Measurements from ENCODE around the gene DOHH.
"Not testable (repeated sequence)": the region's sequence is repeated elsewhere in the genome, so short reads cannot be mapped to it uniquely, and the experiment has no call there.

The DOHH gene

GRCh38 chr19:3533563-3534216 is 33.2 kb upstream of the DOHH start:
- peaks cover 2% of the 10 kb centered on the region; the same call in 1 of the 2 replicates for H3K4me1 ChIP-seq (ENCODE audit: control insufficient read depth, insufficient read depth, low read length)
- H3K9ac ChIP-seq (ENCODE audit: low read length): no peak overlapping the region
- no peak overlapping the region for H3K4me3 ChIP-seq (ENCODE audit: low read depth, low read length)
- H3K27ac ChIP-seq (ENCODE audit: low read depth, low read length): no peak overlapping the region
- H3K27me3 ChIP-seq (ENCODE audit: control insufficient read depth, insufficient read depth, low read length): no peaks in the 10 kb centered on the region
- no peaks in the 10 kb centered on the region for H3K9me3 ChIP-seq (ENCODE audit: control insufficient read depth, insufficient read depth, low read depth, low read length)
- H3K36me3 ChIP-seq (ENCODE audit: control insufficient read depth, insufficient read depth, low read length): peaks cover 73% of the 10 kb centered on the region

DNA sequence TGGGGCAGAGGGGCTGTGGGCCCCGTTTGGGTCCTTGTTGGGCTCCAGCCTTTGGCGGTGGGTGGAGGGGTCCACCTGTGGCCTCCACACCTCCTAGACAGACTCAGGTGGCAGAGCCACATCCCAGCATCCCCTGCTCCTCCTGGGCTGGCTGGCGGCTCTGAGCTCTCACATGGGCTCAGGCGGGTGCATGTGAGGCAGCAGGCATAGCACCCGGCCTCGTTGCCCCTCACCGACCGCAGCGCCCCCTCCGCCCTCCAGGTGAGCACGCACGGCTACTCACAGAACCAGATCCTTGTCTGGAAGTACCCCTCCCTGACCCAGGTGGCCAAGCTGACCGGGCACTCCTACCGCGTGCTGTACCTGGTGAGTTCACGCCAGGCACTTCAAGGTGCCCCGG is 32.6 kb upstream of the DOHH start:
- Histone ChIP-seq H3K4me1 (ENCODE audit: control insufficient read depth, insufficient read depth, low read length) (no peaks in the 10 kb centered on the region), H3K9me3 (ENCODE audit: control insufficient read depth, insufficient read depth, low read depth, low read length) (no peaks in the 10 kb centered on the region), H3K27ac (ENCODE audit: low read depth, low read length) (no peak overlapping the region), H3K9ac (ENCODE audit: low read length) (no peak overlapping the region), H3K36me3 (ENCODE audit: control insufficient read depth, insufficient read depth, low read length) (peaks cover 74% of the 10 kb centered on the region), H3K27me3 (ENCODE audit: control insufficient read depth, insufficient read depth, low read length) (no peaks in the 10 kb centered on the region), H3K4me3 (ENCODE audit: low read depth, low read length) (no peak overlapping the region)

DNA sequence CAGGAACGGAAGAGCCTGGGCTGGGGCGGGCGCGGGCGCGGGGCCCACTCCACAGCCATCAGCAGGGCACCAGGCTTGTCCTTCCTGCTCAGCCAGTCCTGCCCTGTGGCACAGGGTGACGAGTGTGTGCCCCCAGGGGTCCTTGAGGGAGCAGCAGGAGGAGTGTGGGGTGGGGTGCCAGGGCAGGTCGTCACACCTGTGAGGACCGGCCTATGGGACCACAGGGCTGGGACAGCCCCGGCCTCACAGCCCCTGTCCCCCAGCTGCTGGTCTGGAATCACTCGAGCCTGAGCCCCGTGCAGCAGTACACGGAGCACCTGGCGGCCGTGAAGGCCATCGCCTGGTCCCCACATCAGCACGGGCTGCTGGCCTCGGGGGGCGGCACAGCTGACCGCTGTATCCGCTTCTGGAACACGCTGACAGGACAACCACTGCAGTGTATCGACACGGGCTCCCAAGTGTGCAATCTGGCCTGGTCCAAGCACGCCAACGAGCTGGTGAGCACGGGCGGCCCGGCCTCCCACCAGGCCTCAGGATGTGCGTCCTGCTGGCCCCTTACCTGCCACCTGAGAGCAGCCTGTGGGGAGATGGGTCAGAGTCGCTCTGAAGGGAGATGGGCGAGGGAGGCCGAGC is 31.8 kb upstream of the DOHH start:
- no peaks in the 10 kb centered on the region for H3K4me1 ChIP-seq (ENCODE audit: control insufficient read depth, insufficient read depth, low read length)
- peaks cover 79% of the 10 kb centered on the region for H3K36me3 ChIP-seq (ENCODE audit: control insufficient read depth, insufficient read depth, low read length)
- no peaks in the 10 kb centered on the region for H3K9me3 ChIP-seq (ENCODE audit: control insufficient read depth, insufficient read depth, low read depth, low read length)
- no peak overlapping the region for H3K4me3 ChIP-seq (ENCODE audit: low read depth, low read length)
- no peaks in the 10 kb centered on the region for H3K27me3 ChIP-seq (ENCODE audit: control insufficient read depth, insufficient read depth, low read length)
- H3K27ac ChIP-seq (ENCODE audit: low read depth, low read length): no peak overlapping the region
- H3K9ac ChIP-seq (ENCODE audit: low read length): no peak overlapping the region

DNA sequence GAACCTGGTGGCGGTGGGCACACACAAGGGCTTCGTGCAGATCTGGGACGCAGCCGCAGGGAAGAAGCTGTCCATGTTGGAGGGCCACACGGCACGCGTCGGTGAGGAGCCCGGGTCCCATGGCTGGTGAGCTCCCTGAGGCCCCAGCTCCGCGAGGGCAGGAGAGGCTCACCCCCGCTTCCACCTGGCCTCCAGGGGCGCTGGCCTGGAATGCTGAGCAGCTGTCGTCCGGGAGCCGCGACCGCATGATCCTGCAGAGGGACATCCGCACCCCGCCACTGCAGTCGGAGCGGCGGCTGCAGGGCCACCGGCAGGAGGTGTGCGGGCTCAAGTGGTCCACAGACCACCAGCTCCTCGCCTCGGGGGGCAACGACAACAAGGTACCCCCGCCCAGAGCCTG is 31.2 kb upstream of the DOHH start:
- Histone ChIP-seq H3K9me3 (ENCODE audit: control insufficient read depth, insufficient read depth, low read depth, low read length) (no peaks in the 10 kb centered on the region), H3K27me3 (ENCODE audit: control insufficient read depth, insufficient read depth, low read length) (no peaks in the 10 kb centered on the region), H3K36me3 (ENCODE audit: control insufficient read depth, insufficient read depth, low read length) (peaks cover 82% of the 10 kb centered on the region), H3K9ac (ENCODE audit: low read length) (no peak overlapping the region), H3K27ac (ENCODE audit: low read depth, low read length) (no peak overlapping the region), H3K4me1 (ENCODE audit: control insufficient read depth, insufficient read depth, low read length) (no peaks in the 10 kb centered on the region), H3K4me3 (ENCODE audit: low read depth, low read length) (no peak overlapping the region)

DNA sequence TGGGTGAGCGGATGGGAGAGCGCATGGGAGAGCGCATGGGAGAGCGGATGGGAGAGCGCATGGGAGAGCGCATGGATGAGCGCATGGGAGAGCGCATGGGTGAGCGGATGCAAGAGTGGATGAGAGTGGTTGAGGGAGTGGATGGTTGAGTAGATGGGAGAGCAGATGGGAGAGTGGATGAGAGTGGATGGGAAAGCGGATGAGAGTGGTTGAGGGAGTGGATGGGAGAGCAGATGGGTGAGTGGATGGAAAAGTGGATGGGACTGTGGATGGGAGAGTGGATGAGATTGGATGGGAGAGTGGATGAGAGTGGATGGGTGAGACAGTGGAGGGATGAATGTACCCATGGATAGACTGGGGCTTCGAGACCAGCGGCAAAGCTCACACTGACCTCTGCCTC is 29.9 kb upstream of the DOHH start:
- Histone ChIP-seq H3K36me3 (ENCODE audit: control insufficient read depth, insufficient read depth, low read length) (peaks cover 77% of the 10 kb centered on the region), H3K4me3 (ENCODE audit: low read depth, low read length) (no peak overlapping the region), H3K27me3 (ENCODE audit: control insufficient read depth, insufficient read depth, low read length) (no peaks in the 10 kb centered on the region), H3K9ac (ENCODE audit: low read length) (no peak overlapping the region), H3K4me1 (ENCODE audit: control insufficient read depth, insufficient read depth, low read length) (no peaks in the 10 kb centered on the region), H3K27ac (ENCODE audit: low read depth, low read length) (no peak overlapping the region), H3K9me3 (ENCODE audit: control insufficient read depth, insufficient read depth, low read depth, low read length) (no peaks in the 10 kb centered on the region)

DNA sequence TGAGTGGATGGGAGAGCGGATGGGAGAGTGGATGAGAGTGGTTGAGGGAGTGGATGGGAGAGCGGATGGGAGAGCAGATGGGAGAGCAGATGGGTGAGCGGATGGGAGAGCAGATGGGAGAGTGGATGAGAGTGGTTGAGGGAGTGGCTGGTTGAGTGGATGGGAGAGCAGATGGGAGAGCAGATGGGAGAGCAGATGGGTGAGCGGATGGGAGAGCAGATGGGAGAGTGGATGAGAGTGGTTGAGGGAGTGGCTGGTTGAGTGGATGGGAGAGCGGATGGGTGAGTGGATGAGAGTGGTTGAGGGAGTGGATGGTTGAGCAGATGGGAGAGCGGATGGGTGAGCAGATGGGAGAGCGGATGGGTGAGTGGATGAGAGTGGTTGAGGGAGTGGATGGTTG is 28.8 kb upstream of the DOHH start:
- H3K9me3 ChIP-seq (ENCODE audit: control insufficient read depth, insufficient read depth, low read depth, low read length); H3K9ac ChIP-seq (ENCODE audit: low read length); H3K27me3 ChIP-seq (ENCODE audit: control insufficient read depth, insufficient read depth, low read length); H3K4me3 ChIP-seq (ENCODE audit: low read depth, low read length); H3K27ac ChIP-seq (ENCODE audit: low read depth, low read length); H3K4me1 ChIP-seq (ENCODE audit: control insufficient read depth, insufficient read depth, low read length): not testable (repeated sequence)
- H3K36me3 ChIP-seq (ENCODE audit: control insufficient read depth, insufficient read depth, low read length): peaks cover 75% of the 10 kb centered on the region

DNA sequence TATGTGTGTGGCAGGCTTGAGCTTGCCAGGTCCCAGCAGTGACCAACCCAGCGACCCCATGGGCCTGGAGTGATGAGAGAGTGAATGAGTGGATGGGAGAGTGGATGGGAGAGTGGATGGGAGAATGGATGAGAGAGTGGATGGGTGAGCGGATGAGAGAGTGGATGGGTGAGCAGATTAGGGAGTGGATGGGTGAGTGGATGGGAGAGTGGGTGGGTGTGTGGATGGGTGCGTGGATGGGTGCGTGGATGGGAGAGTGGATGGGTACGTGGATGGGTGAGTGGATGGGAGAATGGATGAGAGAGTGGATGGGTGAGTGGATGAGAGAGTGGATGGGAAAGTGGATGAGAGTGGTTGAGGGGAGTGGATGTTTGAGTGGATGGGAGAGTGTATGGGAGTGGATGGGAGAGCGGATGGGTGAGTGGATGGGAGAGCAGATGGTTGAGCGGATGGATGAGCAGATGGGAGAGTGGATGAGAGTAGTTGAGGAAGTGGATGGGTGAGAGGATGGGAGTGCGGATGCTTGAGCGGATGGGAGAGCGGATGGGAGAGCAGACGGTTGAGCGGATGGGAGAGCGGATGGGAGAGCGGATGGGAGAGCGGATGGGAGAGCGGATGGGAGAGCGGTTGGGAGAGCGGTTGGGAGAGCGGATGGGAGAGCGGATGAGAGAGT is 28.2 kb upstream of the DOHH start:
- Histone ChIP-seq H3K36me3 (ENCODE audit: control insufficient read depth, insufficient read depth, low read length) (peaks cover 75% of the 10 kb centered on the region), H3K9me3 (ENCODE audit: control insufficient read depth, insufficient read depth, low read depth, low read length) (no peaks in the 10 kb centered on the region), H3K4me1 (ENCODE audit: control insufficient read depth, insufficient read depth, low read length) (no peaks in the 10 kb centered on the region), H3K27me3 (ENCODE audit: control insufficient read depth, insufficient read depth, low read length) (no peaks in the 10 kb centered on the region), H3K4me3 (ENCODE audit: low read depth, low read length) (no peak overlapping the region), H3K27ac (ENCODE audit: low read depth, low read length) (no peak overlapping the region), H3K9ac (ENCODE audit: low read length) (no peak overlapping the region)

GRCh38 chr19:3528080-3528479 is 27.6 kb upstream of the DOHH start:
- H3K4me1 ChIP-seq (ENCODE audit: control insufficient read depth, insufficient read depth, low read length): no peaks in the 10 kb centered on the region
- no peak overlapping the region for H3K9ac ChIP-seq (ENCODE audit: low read length)
- H3K27ac ChIP-seq (ENCODE audit: low read depth, low read length): no peak overlapping the region
- H3K36me3 ChIP-seq (ENCODE audit: control insufficient read depth, insufficient read depth, low read length): peaks cover 75% of the 10 kb centered on the region
- no peaks in the 10 kb centered on the region for H3K9me3 ChIP-seq (ENCODE audit: control insufficient read depth, insufficient read depth, low read depth, low read length)
- no peaks in the 10 kb centered on the region for H3K27me3 ChIP-seq (ENCODE audit: control insufficient read depth, insufficient read depth, low read length)
- no peak overlapping the region for H3K4me3 ChIP-seq (ENCODE audit: low read depth, low read length)

- peaks cover 68% of the 10 kb centered on the region for H3K36me3 ChIP-seq (ENCODE audit: control insufficient read depth, insufficient read depth, low read length)
- no peaks in the 10 kb centered on the region for H3K27me3 ChIP-seq (ENCODE audit: control insufficient read depth, insufficient read depth, low read length)
- no peaks in the 10 kb centered on the region for H3K9me3 ChIP-seq (ENCODE audit: control insufficient read depth, insufficient read depth, low read depth, low read length)
- H3K4me3 ChIP-seq (ENCODE audit: low read depth, low read length): no peak overlapping the region
- no peaks in the 10 kb centered on the region for H3K4me1 ChIP-seq (ENCODE audit: control insufficient read depth, insufficient read depth, low read length)
- H3K27ac ChIP-seq (ENCODE audit: low read depth, low read length): no peak overlapping the region
- H3K9ac ChIP-seq (ENCODE audit: low read length): no peak overlapping the region
Observed at GRCh38 chr19:3527238-3527910, 26.9 kb upstream of the DOHH start.

DNA sequence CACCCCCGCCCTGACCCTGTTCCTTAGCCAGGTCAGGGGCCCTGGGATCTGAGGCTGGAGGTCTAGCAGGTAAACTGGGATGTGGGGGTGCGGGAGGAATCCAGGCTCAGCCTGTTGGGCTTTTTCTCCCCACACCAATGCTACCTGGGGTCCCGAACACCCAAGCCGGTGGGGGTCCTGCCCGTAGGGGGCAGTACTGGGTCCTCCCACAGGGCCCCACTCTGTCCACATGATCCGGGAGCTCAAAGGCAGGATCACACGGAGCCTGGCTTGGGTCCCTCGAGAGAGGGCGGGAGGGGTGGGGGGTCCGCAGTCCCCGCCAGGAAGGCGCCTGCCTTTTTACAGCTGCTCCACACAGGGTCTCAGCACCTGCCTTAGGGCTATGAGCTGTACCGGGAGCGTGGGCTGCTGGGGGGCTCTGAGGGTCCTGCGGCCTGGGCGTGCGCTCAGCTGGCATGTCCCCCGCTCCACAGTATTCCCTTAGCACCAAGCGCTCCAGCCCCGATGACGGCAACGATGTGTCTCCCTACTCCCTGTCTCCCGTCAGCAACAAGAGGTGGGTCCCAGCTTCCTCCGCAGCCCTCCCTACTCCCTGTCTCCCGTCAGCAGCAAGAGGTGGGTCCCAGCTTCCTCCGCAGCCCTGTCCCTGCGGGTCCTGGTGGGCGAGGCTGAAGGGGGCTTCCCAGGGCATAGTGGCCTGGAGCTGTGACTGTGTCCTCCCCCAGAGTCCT is 26.2 kb upstream of the DOHH start:
- H3K27ac ChIP-seq (ENCODE audit: low read depth, low read length): no peak overlapping the region
- peaks cover 66% of the 10 kb centered on the region for H3K36me3 ChIP-seq (ENCODE audit: control insufficient read depth, insufficient read depth, low read length)
- no peaks in the 10 kb centered on the region for H3K27me3 ChIP-seq (ENCODE audit: control insufficient read depth, insufficient read depth, low read length)

More for the DNA sequence above, 26.2 kb upstream of the DOHH start:
- no peaks in the 10 kb centered on the region for H3K9me3 ChIP-seq (ENCODE audit: control insufficient read depth, insufficient read depth, low read depth, low read length)
- no peak overlapping the region for H3K4me3 ChIP-seq (ENCODE audit: low read depth, low read length)
- H3K4me1 ChIP-seq (ENCODE audit: control insufficient read depth, insufficient read depth, low read length): no peaks in the 10 kb centered on the region
- no peak overlapping the region for H3K9ac ChIP-seq (ENCODE audit: low read length)
